HG03045 (cell line): ENCODE data around the gene TRIML1.
"Not testable (repeated sequence)": the region's sequence is repeated elsewhere in the genome, so short reads cannot be mapped to it uniquely, and the experiment has no call there.

Source experiments
- ATAC-seq: cut with Tn5 transposase; IDR thresholded peaks from one replicate; pipeline ENCODE4 v1.9.1; 2021; ENCODE audit warnings: mild to moderate bottlenecking, moderate library complexity; ENCODE audit not compliant: unreplicated experiment

The TRIML1 gene

DNA sequence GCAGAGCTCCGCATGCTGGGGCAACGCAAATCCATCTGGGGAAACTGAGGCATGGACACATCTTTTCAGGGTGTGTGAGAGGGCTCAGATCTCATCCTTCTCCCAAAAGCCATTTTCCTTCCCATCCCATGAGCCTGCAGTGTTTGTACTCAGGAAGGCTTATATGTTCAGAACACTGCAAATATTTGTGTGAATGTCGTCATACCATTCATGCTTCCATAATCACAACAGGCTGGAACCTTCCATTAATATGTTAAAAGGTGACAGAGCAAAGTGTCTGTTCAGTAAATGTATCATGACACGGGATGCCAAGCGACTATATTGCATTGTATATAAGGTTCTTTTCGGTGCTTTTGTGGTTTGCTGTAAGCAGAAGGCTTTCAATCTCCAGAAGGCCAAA is 8.5 kb downstream of the TRIML1 start:
- no peak for ATAC-seq

GRCh38 chr4:188154668-188155405 is 15.6 kb downstream of the TRIML1 start:
- no peak for ATAC-seq

DNA sequence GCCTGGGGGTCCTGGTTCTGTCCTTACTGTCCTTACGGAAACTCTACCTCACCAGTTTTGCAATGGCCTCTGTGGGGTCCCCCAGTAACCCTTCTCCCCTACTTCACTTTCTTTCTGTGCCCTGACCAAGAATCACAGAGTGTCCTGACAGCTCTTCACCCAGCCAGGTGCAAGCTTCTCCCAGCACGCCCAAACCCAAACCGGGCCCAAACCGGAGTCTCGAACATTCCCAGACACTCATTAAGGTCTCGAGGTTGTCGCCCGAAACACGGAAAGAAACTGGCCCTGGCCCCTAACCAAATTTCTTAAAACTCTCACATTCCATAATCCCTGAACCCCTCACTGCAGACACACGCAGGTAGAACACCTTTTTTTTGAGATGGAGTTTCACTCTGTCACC is 19.1 kb downstream of the TRIML1 start:
- ATAC-seq: no peak

DNA sequence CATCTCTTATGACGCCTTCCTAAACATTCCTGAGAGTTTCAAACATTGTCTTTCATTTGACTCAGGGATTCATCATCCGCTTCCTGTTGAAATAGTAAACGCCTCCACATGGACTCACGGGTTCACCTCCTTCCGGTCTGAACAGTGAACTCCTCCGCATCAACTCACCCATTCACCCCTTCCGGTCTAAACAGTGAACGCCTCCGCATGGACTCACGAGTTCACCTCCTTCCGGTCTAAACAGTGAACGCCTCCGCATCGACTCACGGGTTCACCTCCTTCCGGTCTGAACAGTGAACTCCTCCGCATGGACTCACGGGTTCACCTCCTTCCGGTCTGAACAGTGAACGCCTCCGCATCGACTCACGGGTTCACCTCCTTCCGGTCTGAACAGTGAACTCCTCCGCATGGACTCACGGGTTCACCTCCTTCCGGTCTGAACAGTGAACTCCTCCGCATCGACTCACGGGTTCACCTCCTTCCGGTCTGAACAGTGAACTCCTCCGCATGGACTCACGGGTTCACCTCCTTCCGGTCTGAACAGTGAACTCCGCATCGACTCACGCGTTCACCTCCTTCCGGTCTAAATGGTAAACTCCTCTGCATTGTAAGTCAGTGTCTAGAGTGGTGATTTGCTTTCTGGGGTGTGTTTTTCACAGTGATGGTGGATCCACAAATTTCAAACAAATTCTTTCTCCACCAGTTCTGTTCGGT is 20.4 kb downstream of the TRIML1 start:
- not testable (repeated sequence) for ATAC-seq

DNA sequence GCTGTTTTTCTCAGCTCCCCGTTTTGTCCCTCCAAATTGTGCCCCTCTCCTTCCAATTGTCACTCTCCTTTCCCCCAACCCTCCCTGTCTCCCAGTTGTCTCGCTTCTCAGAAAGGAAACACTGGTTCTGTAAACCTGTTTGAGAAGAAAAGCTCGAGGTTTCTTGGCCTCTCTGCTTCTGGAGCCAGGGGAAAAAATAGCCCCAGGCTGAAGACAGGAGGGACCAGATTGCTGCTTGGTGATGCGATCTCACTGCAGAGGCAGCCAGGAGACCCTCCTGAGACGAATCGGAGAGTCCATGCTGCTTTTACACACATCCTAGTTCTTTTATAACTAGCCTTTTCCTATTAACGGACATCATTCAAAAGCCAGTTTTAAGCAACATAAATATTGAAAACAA is 21.2 kb downstream of the TRIML1 start:
- no peak for ATAC-seq

DNA sequence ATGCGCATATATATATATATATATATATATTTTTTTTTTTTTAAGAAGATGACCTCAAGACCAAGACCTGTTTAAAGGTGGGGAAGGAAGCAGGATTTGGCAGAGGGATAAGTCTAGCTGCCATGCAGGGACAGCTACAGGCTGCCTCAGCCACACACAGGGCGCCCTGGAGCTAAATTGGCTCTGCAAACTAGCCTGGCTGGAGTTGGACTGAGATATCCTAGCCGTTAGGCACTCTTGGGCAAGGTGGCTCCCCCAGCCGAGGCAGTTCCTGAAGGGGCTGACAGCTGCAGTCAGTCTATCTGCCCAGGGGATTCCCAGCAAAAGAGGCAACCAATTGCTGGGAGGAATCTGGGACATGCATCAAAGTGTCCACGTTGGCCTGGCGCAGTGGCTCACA is 21.9 kb downstream of the TRIML1 start:
- ATAC-seq: no peak

- ATAC-seq: no peak
Measured at GRCh38 chr4:188162698-188163097, 23.5 kb downstream of the TRIML1 start.

- no peak for ATAC-seq
Measured at GRCh38 chr4:188168726-188169373, 29.6 kb downstream of the TRIML1 start.

- ATAC-seq: no peak
Measured at GRCh38 chr4:188171551-188171950, 32.3 kb downstream of the TRIML1 start.

DNA sequence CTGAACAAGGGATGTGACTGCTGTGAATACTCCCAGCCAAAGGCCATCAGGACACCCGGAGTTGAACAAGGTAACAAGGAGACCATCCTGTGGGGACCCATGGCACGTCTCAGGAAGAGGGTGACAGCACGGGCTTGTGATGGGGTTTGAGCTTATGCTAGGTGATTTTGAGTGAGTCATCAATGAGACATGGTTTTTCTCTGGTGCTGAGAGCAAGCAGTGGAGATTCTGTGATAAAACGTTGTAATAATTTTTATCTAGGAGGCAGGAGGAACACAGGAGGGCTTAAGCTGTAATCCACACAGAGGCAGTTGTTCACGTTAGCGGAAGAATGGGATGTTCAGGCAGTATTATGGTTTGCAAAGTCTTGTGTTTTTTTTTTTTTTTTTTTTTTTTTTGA is 36.0 kb downstream of the TRIML1 start:
- ATAC-seq: no peak

DNA sequence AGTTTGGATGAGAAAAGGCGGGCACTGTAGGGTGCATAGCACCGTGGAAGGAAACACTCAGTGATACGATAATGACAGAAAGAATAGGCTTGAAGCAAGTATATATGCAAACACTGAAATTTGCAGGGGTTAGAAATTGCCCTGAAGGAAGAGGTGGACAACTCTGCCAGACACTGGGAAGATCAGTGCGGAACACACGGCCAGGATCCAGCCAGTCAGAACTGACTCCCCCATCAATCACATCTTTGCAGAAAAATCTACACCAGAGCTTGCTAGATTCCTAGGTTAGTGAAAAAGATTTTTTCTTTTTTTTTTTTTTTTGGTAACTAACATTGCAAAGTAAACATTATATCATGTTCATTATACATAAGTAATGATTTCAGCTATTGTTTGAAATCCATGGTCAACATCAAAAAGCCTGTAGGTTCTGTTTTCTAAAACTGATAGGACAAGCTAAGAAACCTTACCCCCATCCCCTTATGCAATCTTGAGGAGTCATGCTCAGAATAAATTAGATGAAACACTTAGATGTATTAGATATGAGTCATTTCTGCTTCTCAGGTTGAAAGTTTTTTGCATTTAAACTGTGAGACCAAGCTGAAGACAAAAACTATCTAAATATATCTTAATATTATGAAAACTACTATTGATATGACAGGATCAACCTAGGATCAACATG is 38.9 kb downstream of the TRIML1 start:
- no peak for ATAC-seq

GRCh38 chr4:188178806-188179205 is 39.6 kb downstream of the TRIML1 start:
- no peak for ATAC-seq

- ATAC-seq: no peak
Measured at GRCh38 chr4:188187106-188187505, 47.9 kb downstream of the TRIML1 start.

DNA sequence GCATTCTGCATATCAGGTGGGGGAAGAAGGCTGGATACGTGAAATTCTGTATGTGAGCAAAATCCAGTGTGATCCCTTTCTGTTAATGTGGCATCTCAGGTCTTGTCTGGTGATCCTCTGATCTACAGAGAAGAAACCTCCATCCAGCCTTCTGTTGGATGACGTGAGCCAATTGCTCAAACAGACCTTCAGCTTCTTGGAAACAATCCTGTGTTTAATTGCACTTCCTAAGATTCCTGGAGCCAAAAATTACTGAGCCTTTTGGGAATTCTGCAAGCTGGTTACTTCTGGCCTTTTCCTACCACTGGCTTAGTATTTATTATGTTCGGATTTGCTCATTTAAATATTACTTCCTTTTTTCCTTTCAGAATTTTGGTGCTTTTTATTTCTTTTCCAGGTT is 51.2 kb downstream of the TRIML1 start:
- no peak for ATAC-seq

GRCh38 chr4:188194421-188194820 is 55.2 kb downstream of the TRIML1 start:
- ATAC-seq: no peak

GRCh38 chr4:188195389-188195985 is 56.2 kb downstream of the TRIML1 start:
- no peak for ATAC-seq

DNA sequence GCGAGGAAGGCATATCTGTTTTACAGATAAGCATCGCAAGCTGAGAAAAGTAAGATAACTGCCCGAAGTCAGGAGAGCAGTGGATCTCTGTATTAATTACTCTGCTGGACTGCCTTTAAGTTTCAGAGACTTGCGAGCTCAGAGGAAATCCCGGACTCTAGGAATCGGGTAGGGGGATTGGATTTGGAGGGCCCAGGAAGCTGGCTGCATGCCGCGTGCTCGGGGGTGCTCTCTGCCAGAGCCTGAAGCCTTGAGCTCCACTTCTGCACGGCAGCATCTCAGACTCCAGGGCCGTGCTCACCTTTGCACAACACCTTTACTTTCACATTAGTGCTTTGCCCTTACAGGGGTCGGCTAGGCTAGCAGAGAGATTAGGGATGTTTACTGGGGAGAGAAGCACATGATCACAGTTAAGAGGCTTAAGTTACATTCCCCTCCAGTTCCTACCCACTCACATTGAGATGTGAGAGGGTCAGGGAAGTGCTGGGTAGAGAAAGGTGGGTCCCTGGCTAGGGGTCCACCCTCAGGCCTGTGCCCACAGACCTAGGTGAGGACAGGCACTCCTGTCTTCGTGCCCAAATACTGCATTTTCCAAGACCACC is 57.0 kb downstream of the TRIML1 start:
- no peak for ATAC-seq
